Measurements from ENCODE around the gene CTNND2. TPM values are rescaled to one million over a fixed set of nuclear protein-coding genes. Genes with fewer than 3 reads are reported as not detected.

Gene CTNND2
- total and polyA plus RNA-seq, 2 donors (not counting 1 experiment from before 2014, with no cell fraction given), result not detected

- no peak overlapping the region for H3K9ac ChIP-seq (ENCODE audit: low read length)
- H4K20me1 ChIP-seq (ENCODE audit: control insufficient read depth, insufficient read depth, low read length, poor library complexity, severe bottlenecking), result no peaks in the 10 kb centered on the region
- no peaks in the 10 kb centered on the region for H3K36me3 ChIP-seq (replicated peaks in 1 of 2; ENCODE audit: control extremely low read depth in 1 of 2, control insufficient read depth in 1 of 2, extremely low read depth in 1 of 2, insufficient read depth in 2 of 2, low read length in 1 of 2)
- H3K4me2 ChIP-seq (replicated peaks; ENCODE audit: low read depth, low read length, poor library complexity, severe bottlenecking), result no peak overlapping the region
- no peaks in the 10 kb centered on the region for H3K4me1 ChIP-seq (ENCODE audit: control insufficient read depth in 2 of 2, insufficient read depth in 2 of 2, low read length in 2 of 2)
- H3K79me2 ChIP-seq (ENCODE audit: control insufficient read depth, insufficient read depth, low read length), result no peaks in the 10 kb centered on the region
- Mint-ChIP-seq H3K4me1 (no peaks in the 10 kb centered on the region), H3K27ac (no peak overlapping the region), H3K4me3 (no peak overlapping the region), H3K27me3 (no peaks in the 10 kb centered on the region), H3K9me3 (ENCODE audit: insufficient read depth) (no peaks in the 10 kb centered on the region)
- DNase-seq, result no peak
- ChIA-PET CTCF (no interaction called here), POLR2A (no interaction called here)
- no peak for ATAC-seq (ENCODE audit: low read depth)
- H3K9me3 ChIP-seq (ENCODE audit: control extremely low read depth in 1 of 3, control insufficient read depth in 2 of 3, insufficient read depth in 1 of 3, low read length in 2 of 3), result peaks cover 0 to 3% (median 0%) of the 10 kb centered on the region in 3 donors
- 85% methylated on average over 4 of the region's 5 CpGs for WGBS (ENCODE audit: insufficient coverage)
- TF ChIP-seq CTCF (IDR thresholded peaks at IDR 0.05) (no peak), EZH2 (IDR thresholded peaks at IDR 0.05; ENCODE audit: borderline replicate concordance, insufficient read depth, low read depth, low read length, poor library complexity, severe bottlenecking) (no peak)
- intact Hi-C loops (cut with micrococcal nuclease), result no loop called here
- H3K27ac ChIP-seq (ENCODE audit: low read length in 2 of 2), result no peak overlapping the region
- H3K27me3 ChIP-seq (replicated peaks in 1 of 4; ENCODE audit: control extremely low read depth in 1 of 4, control insufficient read depth in 3 of 4, insufficient read depth in 4 of 4, low read length in 3 of 4), result no peaks in the 10 kb centered on the region
- no peak overlapping the region for H3K4me3 ChIP-seq (ENCODE audit: control extremely low read depth in 1 of 5, extremely low read depth in 1 of 5, insufficient read depth in 1 of 5, low read depth in 2 of 5, low read length in 4 of 5)
- no peak overlapping the region for H2AFZ ChIP-seq (ENCODE audit: insufficient read depth, low read depth, low read length, poor library complexity, severe bottlenecking)
Measured at GRCh38 chr5:11281842-11282241, 622.4 kb downstream of the CTNND2 start.

- Histone ChIP-seq H4K20me1 (ENCODE audit: control insufficient read depth, insufficient read depth, low read length, poor library complexity, severe bottlenecking) (no peaks in the 10 kb centered on the region), H3K9me3 (ENCODE audit: control extremely low read depth in 1 of 3, control insufficient read depth in 2 of 3, insufficient read depth in 1 of 3, low read length in 2 of 3) (no peaks in the 10 kb centered on the region), H3K36me3 (replicated peaks in 1 of 2; ENCODE audit: control extremely low read depth in 1 of 2, control insufficient read depth in 1 of 2, extremely low read depth in 1 of 2, insufficient read depth in 2 of 2, low read length in 1 of 2) (no peaks in the 10 kb centered on the region), H3K79me2 (ENCODE audit: control insufficient read depth, insufficient read depth, low read length) (no peaks in the 10 kb centered on the region), H3K4me2 (replicated peaks; ENCODE audit: low read depth, low read length, poor library complexity, severe bottlenecking) (no peak overlapping the region), H3K9ac (ENCODE audit: low read length) (no peak overlapping the region), H3K4me3 (ENCODE audit: control extremely low read depth in 1 of 5, extremely low read depth in 1 of 5, insufficient read depth in 1 of 5, low read depth in 2 of 5, low read length in 4 of 5) (no peak overlapping the region), H3K4me1 (ENCODE audit: control insufficient read depth in 2 of 2, insufficient read depth in 2 of 2, low read length in 2 of 2) (no peaks in the 10 kb centered on the region), H3K27me3 (replicated peaks in 1 of 4; ENCODE audit: control extremely low read depth in 1 of 4, control insufficient read depth in 3 of 4, insufficient read depth in 4 of 4, low read length in 3 of 4) (no peaks in the 10 kb centered on the region), H3K27ac (ENCODE audit: low read length in 2 of 2) (no peak overlapping the region), H2AFZ (ENCODE audit: insufficient read depth, low read depth, low read length, poor library complexity, severe bottlenecking) (no peak overlapping the region)
- H3K4me1 Mint-ChIP-seq, result no peaks in the 10 kb centered on the region
- H3K27ac Mint-ChIP-seq, result no peak overlapping the region
- DNase-seq (no peak), ATAC-seq (ENCODE audit: low read depth) (no peak)
- 89% methylated on average over 4 of the region's 4 CpGs for WGBS (ENCODE audit: insufficient coverage)
- no peaks in the 10 kb centered on the region for H3K9me3 Mint-ChIP-seq (ENCODE audit: insufficient read depth)
- ChIA-PET POLR2A (no interaction called here), CTCF (no interaction called here)
- H3K27me3 Mint-ChIP-seq, result no peaks in the 10 kb centered on the region
- intact Hi-C loops (cut with micrococcal nuclease), result no loop called here
- no peak overlapping the region for H3K4me3 Mint-ChIP-seq
- TF ChIP-seq EZH2 (IDR thresholded peaks at IDR 0.05; ENCODE audit: borderline replicate concordance, insufficient read depth, low read depth, low read length, poor library complexity, severe bottlenecking), result no peak
- no peak for TF ChIP-seq CTCF (IDR thresholded peaks at IDR 0.05)
Measured at GRCh38 chr5:11277323-11277722, 626.9 kb downstream of the CTNND2 start.
